RWPE1 (cell line): Measurements from ENCODE around the gene MYLK.
A peak's percentile ranks its signal among the peaks of the same experiment; 100 is the strongest.

ENCODE experiments used
- CTCF ChIA-PET: fragments of 350-600 bp; sonication (Branson Sonifier 250); formaldehyde crosslinking; extraction: SDS; loops from one replicate; lab custom pipeline; 2021; lab: Yijun Ruan, JAX
- POLR2A ChIA-PET: fragments of 400-600 bp; formaldehyde crosslinking; extraction: SDS; loops from one replicate; lab custom pipeline; 2020; ENCODE audit warnings: antibody characterized with exemption; ENCODE audit not compliant: low non-redundant PET; lab: Yijun Ruan, JAX
- DNase-seq: peaks from one replicate; pipeline ENCODE4 v3.0.0; 2012; ENCODE audit warnings: low spot score
- H3K27ac ChIP-seq: fragments of 450-650 bp; 2 replicates; pipeline ENCODE4 v1.5.1; 2017
- CTCF ChIP-seq: fragments of 450-650 bp; conservative IDR thresholded peaks from 2 replicates; pipeline ENCODE4 v1.5.1; 2017; ENCODE audit warnings: low read depth, mild to moderate bottlenecking

Gene MYLK

DNA sequence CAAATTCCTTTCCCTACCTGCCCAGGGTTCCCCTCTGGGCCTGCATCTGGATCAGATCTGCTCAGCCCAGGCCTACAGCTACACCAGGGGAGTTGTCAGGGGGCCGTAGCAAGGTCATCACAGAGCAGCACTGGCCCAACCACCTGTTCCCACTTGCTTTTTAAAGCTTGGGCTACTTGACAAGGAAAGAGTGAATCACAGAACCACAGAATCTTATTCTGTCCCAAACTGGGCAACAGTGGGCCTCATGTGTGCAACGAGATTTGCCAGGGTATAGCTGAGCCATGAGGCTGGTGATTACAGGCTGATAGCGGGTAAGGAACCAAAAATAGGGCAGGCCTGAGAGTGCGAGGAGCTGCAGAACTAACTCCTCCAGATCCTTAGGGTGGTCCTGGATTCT lies 66.7 kb downstream of the MYLK start:
- peak overlapping the region; percentile 68 for H3K27ac ChIP-seq
- CTCF ChIA-PET, result no interaction called here
- no peak for TF ChIP-seq CTCF
- DNase-seq, result no peak
- POLR2A ChIA-PET, result no interaction called here

- POLR2A ChIA-PET, result no interaction called here
- DNase-seq, result no peak
- peak overlapping the region; percentile 68 for H3K27ac ChIP-seq
- CTCF ChIA-PET, result no interaction called here
- TF ChIP-seq CTCF, result no peak
Measured at GRCh38 chr3:123816673-123817207, 67.4 kb downstream of the MYLK start.

- H3K27ac ChIP-seq, result peak overlapping the region; percentile 68
- no peak for TF ChIP-seq CTCF
- DNase-seq, result no peak
- POLR2A ChIA-PET, result no interaction called here
- CTCF ChIA-PET, result interaction anchor here (0.6 kb wide), 1 partner anchor 12 kb away, joined by 4 read pairs; no protein-coding TSS in a partner anchor
Measured at GRCh38 chr3:123815981-123816380, 68.2 kb downstream of the MYLK start.

GRCh38 chr3:123813876-123814275 lies 70.3 kb downstream of the MYLK start:
- no peak overlapping the region for H3K27ac ChIP-seq
- TF ChIP-seq CTCF, result no peak
- DNase-seq, result no peak
- POLR2A ChIA-PET, result no interaction called here
- CTCF ChIA-PET, result no interaction called here

DNA sequence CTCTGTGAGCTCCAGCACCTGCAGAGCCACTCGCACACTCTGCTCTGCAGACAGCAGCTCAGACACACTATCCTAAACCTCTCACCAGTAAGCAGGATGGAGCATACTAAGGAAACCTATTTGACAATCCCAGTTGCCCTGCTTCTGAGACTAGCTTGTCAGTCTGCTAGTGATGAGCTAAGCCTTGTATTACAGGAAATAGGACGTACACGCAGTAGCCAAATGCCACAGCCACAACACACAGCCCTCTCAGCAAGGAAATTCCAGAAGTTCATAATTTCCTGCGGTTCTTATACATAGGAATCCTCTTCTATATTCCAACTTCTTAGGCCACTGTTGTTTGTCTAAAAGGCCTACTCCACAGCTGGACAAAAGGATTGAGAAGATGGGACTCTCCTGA lies 74.5 kb downstream of the MYLK start:
- no peak overlapping the region for H3K27ac ChIP-seq
- DNase-seq, result no peak
- CTCF ChIA-PET, result interaction anchor here (0.6 kb wide), 1 partner anchor 109 kb away, joined by 4 read pairs; no protein-coding TSS in a partner anchor
- POLR2A ChIA-PET, result no interaction called here
- no peak for TF ChIP-seq CTCF

- DNase-seq, result no peak
- no peak for TF ChIP-seq CTCF
- CTCF ChIA-PET, result no interaction called here
- H3K27ac ChIP-seq, result no peak overlapping the region
- POLR2A ChIA-PET, result no interaction called here
Measured at GRCh38 chr3:123808812-123809211, 75.3 kb downstream of the MYLK start.
